Astrocyte (in vitro differentiated cells and primary cell): Measurements from ENCODE around the gene C15orf61. TPM values are rescaled to one million over a fixed set of nuclear protein-coding genes. Genes with fewer than 3 reads are reported as not detected.

ENCODE experiments used
- DNase-seq: peaks from one replicate; pipeline ENCODE4 v3.0.0-alpha.2; 2010; ENCODE audit warnings: low read depth
- FAIRE-seq: peaks from 2 replicates; lab custom pipeline; 2011; peaks lifted over from hg19 to GRCh38; lab: Jason Lieb, UNC
- H2AFZ ChIP-seq: 2 replicates; pipeline ENCODE4 v1.6.0; 2012; ENCODE audit warnings: low read depth, low read length, inconsistent platforms
- H3K27ac ChIP-seq: 2 replicates; pipeline ENCODE4 v1.5.1; 2011; ENCODE audit warnings: low read depth, low read length, inconsistent platforms
- H3K27me3 ChIP-seq: 2 replicates; pipeline ENCODE4 v1.6.0; 2011; ENCODE audit warnings: low read length, inconsistent platforms; ENCODE audit not compliant: insufficient read depth
- H3K36me3 ChIP-seq: 2 replicates; pipeline ENCODE4 v1.5.1; 2011; ENCODE audit warnings: low read length, inconsistent platforms; ENCODE audit not compliant: insufficient read depth
- H3K4me1 ChIP-seq: 2 replicates; pipeline ENCODE4 v1.5.1; 2011; ENCODE audit warnings: low read length, inconsistent platforms; ENCODE audit not compliant: insufficient read depth
- H3K4me2 ChIP-seq: 2 replicates; pipeline ENCODE4 v1.6.0; 2012; ENCODE audit warnings: low read length, inconsistent platforms
- H3K4me3 ChIP-seq: 2 replicates; pipeline ENCODE4 v1.5.1; 2011; ENCODE audit warnings: low read depth, mild to moderate bottlenecking, low read length, inconsistent platforms; ENCODE audit not compliant: insufficient read depth
- H3K79me2 ChIP-seq: 2 replicates; pipeline ENCODE4 v1.6.0; 2012; ENCODE audit warnings: mild to moderate bottlenecking, low read length, inconsistent platforms; ENCODE audit not compliant: insufficient read depth
- H3K9ac ChIP-seq: 2 replicates; pipeline ENCODE4 v1.6.0; 2012; ENCODE audit warnings: mild to moderate bottlenecking, low read length, inconsistent platforms
- H3K9me3 ChIP-seq: 2 replicates; pipeline ENCODE4 v1.5.1; 2012; ENCODE audit warnings: low read depth, mild to moderate bottlenecking, low read length, inconsistent platforms; ENCODE audit not compliant: insufficient read depth
- H4K20me1 ChIP-seq: 2 replicates; pipeline ENCODE4 v1.6.0; 2012; ENCODE audit warnings: low read length, inconsistent platforms; ENCODE audit not compliant: insufficient read depth
- H3K27ac Mint-ChIP-seq: one replicate; pipeline ENCODE4 v1.8.0; 2021; ENCODE audit warnings: mild to moderate bottlenecking, mixed read lengths; ENCODE audit not compliant: unreplicated experiment
- H3K27me3 Mint-ChIP-seq: one replicate; pipeline ENCODE4 v1.8.0; 2021; ENCODE audit warnings: low read depth, mixed read lengths; ENCODE audit not compliant: unreplicated experiment
- H3K36me3 Mint-ChIP-seq: one replicate; pipeline ENCODE4 v1.8.0; 2021; ENCODE audit warnings: low read depth, mixed read lengths; ENCODE audit not compliant: unreplicated experiment
- H3K4me1 Mint-ChIP-seq: one replicate; pipeline ENCODE4 v1.8.0; 2021; ENCODE audit warnings: low read depth, mixed read lengths; ENCODE audit not compliant: unreplicated experiment
- H3K4me3 Mint-ChIP-seq: one replicate; pipeline ENCODE4 v1.8.0; 2021; ENCODE audit warnings: mild to moderate bottlenecking, moderate library complexity, mixed read lengths; ENCODE audit not compliant: unreplicated experiment
- H3K9me3 Mint-ChIP-seq: one replicate; pipeline ENCODE4 v1.8.0; 2021; ENCODE audit warnings: mild to moderate bottlenecking, mixed read lengths; ENCODE audit not compliant: unreplicated experiment
- CTCF ChIP-seq: IDR thresholded peaks from 2 replicates; pipeline ENCODE4 v1.5.1; 2011; ENCODE audit warnings: low read depth, mild to moderate bottlenecking, inconsistent platforms, low read length, moderate library complexity; ENCODE audit not compliant: insufficient read depth
- EZH2 ChIP-seq: IDR thresholded peaks from 2 replicates; pipeline ENCODE4 v1.6.1; 2012; ENCODE audit warnings: mild to moderate bottlenecking, low read length, inconsistent platforms; ENCODE audit not compliant: insufficient read depth
- total RNA-seq: library from RNA; stranded (reverse); gene quantifications from 2 replicates; pipeline ENCODE4 v1.2.1, GENCODE V29; 2021

C15orf61 gene
- total RNA-seq, 1 donor from 2014 or later, result 4.7 TPM

GRCh38 chr15:67528513-67528912, 7.6 kb downstream of the C15orf61 start:
- H3K4me3 Mint-ChIP-seq, result no peak overlapping the region
- H2AFZ ChIP-seq, result no peak overlapping the region
- H3K27ac ChIP-seq, result no peak overlapping the region
- no peak overlapping the region for H3K27ac Mint-ChIP-seq
- no peak for DNase-seq
- H3K79me2 ChIP-seq, result peaks cover 22% of the 10 kb centered on the region
- H3K36me3 ChIP-seq, result no peaks in the 10 kb centered on the region
- no peak overlapping the region for H3K9ac ChIP-seq
- H3K4me1 Mint-ChIP-seq, result no peaks in the 10 kb centered on the region
- no peak overlapping the region for H3K4me3 ChIP-seq
- FAIRE-seq, result no peak
- peaks cover 3% of the 10 kb centered on the region for H3K36me3 Mint-ChIP-seq
- H3K4me1 ChIP-seq, result no peaks in the 10 kb centered on the region
- no peaks in the 10 kb centered on the region for H3K27me3 ChIP-seq
- TF ChIP-seq CTCF (no peak), EZH2 (no peak)
- H3K27me3 Mint-ChIP-seq, result no peaks in the 10 kb centered on the region
- H3K9me3 Mint-ChIP-seq, result no peaks in the 10 kb centered on the region
- H3K4me2 ChIP-seq, result no peak overlapping the region
- no peaks in the 10 kb centered on the region for H3K9me3 ChIP-seq
- peaks cover 5% of the 10 kb centered on the region for H4K20me1 ChIP-seq

- H3K9me3 Mint-ChIP-seq, result no peaks in the 10 kb centered on the region
- peak; percentile 13 for FAIRE-seq
- Histone ChIP-seq H3K9ac (no peak overlapping the region), H3K4me1 (no peaks in the 10 kb centered on the region), H3K36me3 (no peaks in the 10 kb centered on the region), H4K20me1 (no peaks in the 10 kb centered on the region), H3K4me3 (no peak overlapping the region), H3K4me2 (no peak overlapping the region), H2AFZ (no peak overlapping the region), H3K9me3 (no peaks in the 10 kb centered on the region), H3K27ac (no peak overlapping the region), H3K27me3 (no peaks in the 10 kb centered on the region), H3K79me2 (no peaks in the 10 kb centered on the region)
- TF ChIP-seq CTCF, result no peak
- no peak for TF ChIP-seq EZH2
- H3K4me1 Mint-ChIP-seq, result no peaks in the 10 kb centered on the region
- H3K27ac Mint-ChIP-seq, result no peak overlapping the region
- no peak overlapping the region for H3K4me3 Mint-ChIP-seq
- peak; percentile 60 for DNase-seq
- no peaks in the 10 kb centered on the region for H3K27me3 Mint-ChIP-seq
- H3K36me3 Mint-ChIP-seq, result peaks cover 3% of the 10 kb centered on the region
These were observed 10.5 kb downstream of the C15orf61 start for GRCh38 chr15:67531379-67531914.

GRCh38 chr15:67533873-67534272, 12.9 kb downstream of the C15orf61 start:
- no peaks in the 10 kb centered on the region for H3K9me3 Mint-ChIP-seq
- Histone ChIP-seq H3K27me3 (no peaks in the 10 kb centered on the region), H4K20me1 (no peaks in the 10 kb centered on the region), H3K4me1 (no peaks in the 10 kb centered on the region), H3K27ac (no peak overlapping the region), H3K4me3 (no peak overlapping the region), H3K79me2 (no peaks in the 10 kb centered on the region), H3K36me3 (no peaks in the 10 kb centered on the region), H2AFZ (no peak overlapping the region), H3K9ac (no peak overlapping the region), H3K9me3 (no peaks in the 10 kb centered on the region), H3K4me2 (no peak overlapping the region)
- H3K4me3 Mint-ChIP-seq, result no peak overlapping the region
- FAIRE-seq (no peak), DNase-seq (no peak)
- H3K36me3 Mint-ChIP-seq, result no peaks in the 10 kb centered on the region
- H3K27ac Mint-ChIP-seq, result no peak overlapping the region
- no peaks in the 10 kb centered on the region for H3K27me3 Mint-ChIP-seq
- TF ChIP-seq EZH2 (no peak), CTCF (no peak)
- no peaks in the 10 kb centered on the region for H3K4me1 Mint-ChIP-seq
